GM23338 (cell line): Measurements from ENCODE around the gene CASTOR1. TPM values are rescaled to one million over a fixed set of nuclear protein-coding genes. Genes with fewer than 3 reads are reported as not detected.

Source experiments
- ATAC-seq: fragments of 200-7000 bp; cut with Tn5 transposase; 3 replicates; pipeline ENCODE4 v1.9.1; 2020
- DNase-seq: peaks from one replicate; pipeline ENCODE4 v3.0.0-alpha.2; 2015; ENCODE audit warnings: low spot score
- H2AFZ ChIP-seq: fragments of 200-600 bp; sonication (generic); 2 replicates; pipeline ENCODE4 v1.8.0; 2016; ENCODE audit warnings: antibody characterized with exemption, mild to moderate bottlenecking, moderate library complexity
- H3F3A ChIP-seq: fragments of 200-600 bp; sonication (generic); replicated peaks from 2 replicates; pipeline ENCODE4 v1.8.0; 2017; ENCODE audit warnings: antibody characterized with exemption, mixed run types, low read depth
- H3K27ac ChIP-seq: fragments of 200-600 bp; sonication (generic); 2 replicates; pipeline ENCODE4 v1.6.1; 2016; ENCODE audit warnings: low read depth
- H3K27me3 ChIP-seq: fragments of 200-600 bp; sonication (generic); 2 replicates; pipeline ENCODE4 v1.8.0; 2016; ENCODE audit warnings: mild to moderate bottlenecking, mixed run types, moderate library complexity; ENCODE audit not compliant: insufficient read depth
- H3K36me3 ChIP-seq: fragments of 200-600 bp; sonication (generic); 2 replicates; pipeline ENCODE4 v1.8.0; 2016; ENCODE audit warnings: mild to moderate bottlenecking; ENCODE audit not compliant: insufficient read depth
- H3K4me1 ChIP-seq: fragments of 200-600 bp; sonication (generic); 2 replicates; pipeline ENCODE4 v1.8.0; 2016; ENCODE audit warnings: mild to moderate bottlenecking, moderate library complexity; ENCODE audit not compliant: insufficient read depth
- H3K4me2 ChIP-seq: fragments of 200-600 bp; sonication (generic); 2 replicates; pipeline ENCODE4 v1.7.1; 2017; ENCODE audit warnings: mixed run types
- H3K4me3 ChIP-seq: fragments of 200-600 bp; sonication (generic); 2 replicates; pipeline ENCODE4 v1.6.1; 2016; ENCODE audit warnings: mixed run types
- H3K79me2 ChIP-seq: fragments of 200-600 bp; sonication (generic); replicated peaks from 2 replicates; pipeline ENCODE4 v1.8.0; 2017; ENCODE audit warnings: mild to moderate bottlenecking; ENCODE audit not compliant: insufficient read depth
- H3K9me2 ChIP-seq: fragments of 200-600 bp; sonication (generic); 2 replicates; pipeline ENCODE4 v1.8.0; 2017; ENCODE audit not compliant: insufficient read depth
- H4K20me1 ChIP-seq: fragments of 200-600 bp; sonication (generic); replicated peaks from 2 replicates; pipeline ENCODE4 v1.8.0; 2017; ENCODE audit warnings: mild to moderate bottlenecking; ENCODE audit not compliant: insufficient read depth
- H3K27ac Mint-ChIP-seq: 2 replicates; pipeline ENCODE4 v1.8.0; 2020; ENCODE audit warnings: inconsistent platforms, mild to moderate bottlenecking, moderate library complexity, mixed read lengths
- H3K27me3 Mint-ChIP-seq: 3 replicates; pipeline ENCODE4 v1.8.0; 2022; ENCODE audit warnings: low read depth, mild to moderate bottlenecking, moderate library complexity, mixed read lengths, inconsistent platforms; ENCODE audit not compliant: insufficient read depth, poor library complexity
- H3K36me3 Mint-ChIP-seq: 3 replicates; pipeline ENCODE4 v1.8.0; 2021; ENCODE audit warnings: low read depth, mild to moderate bottlenecking, inconsistent platforms, moderate library complexity, mixed read lengths
- H3K4me1 Mint-ChIP-seq: 3 replicates; pipeline ENCODE4 v1.8.0; 2020; ENCODE audit warnings: mild to moderate bottlenecking, inconsistent platforms, mixed read lengths
- H3K4me3 Mint-ChIP-seq: 3 replicates; pipeline ENCODE4 v1.8.0; 2021; ENCODE audit warnings: moderate library complexity, mild to moderate bottlenecking, inconsistent platforms, mixed read lengths
- H3K9me3 Mint-ChIP-seq: 3 replicates; pipeline ENCODE4 v1.8.0; 2020; ENCODE audit warnings: moderate library complexity, mild to moderate bottlenecking, inconsistent platforms, mixed read lengths
- CREB1 ChIP-seq: fragments of 250-450 bp; sonication (Bioruptor Pico); IDR thresholded peaks from 2 replicates; pipeline ENCODE4 v1.5.0; 2020; ENCODE audit warnings: low read depth, mild to moderate bottlenecking, moderate library complexity
- EZH2 ChIP-seq: fragments of 200-600 bp; sonication (generic); IDR thresholded peaks from one replicate; pipeline ENCODE4 v1.8.0; 2017; ENCODE audit warnings: antibody characterized with exemption, mild to moderate bottlenecking, low read depth; ENCODE audit not compliant: unreplicated experiment
- EZH2phosphoT487 ChIP-seq: fragments of 200-600 bp; sonication (generic); IDR thresholded peaks from one replicate; pipeline ENCODE4 v1.8.1; 2018; ENCODE audit warnings: antibody characterized with exemption; ENCODE audit not compliant: unreplicated experiment
- JUNB ChIP-seq: IDR thresholded peaks from one replicate; pipeline ENCODE4 v1.6.1; 2016; ENCODE audit warnings: antibody characterized with exemption; ENCODE audit not compliant: unreplicated experiment
- NANOG ChIP-seq: IDR thresholded peaks from 2 replicates; pipeline ENCODE4 v1.6.1; 2016; ENCODE audit warnings: antibody characterized with exemption, borderline replicate concordance
- POLR2AphosphoS5 ChIP-seq: IDR thresholded peaks from 2 replicates; pipeline ENCODE4 v1.6.1; 2016; ENCODE audit warnings: antibody characterized with exemption, low read depth
- STAT1 ChIP-seq: IDR thresholded peaks from one replicate; pipeline ENCODE4 v1.6.1; 2016; ENCODE audit warnings: antibody characterized with exemption; ENCODE audit not compliant: unreplicated experiment
- ZNF114 ChIP-seq: fragments of 250-450 bp; sonication (Bioruptor Pico); IDR thresholded peaks from 2 replicates; pipeline ENCODE4 v1.5.0; 2020; ENCODE audit warnings: mild to moderate bottlenecking, moderate library complexity
- ZNF331 ChIP-seq: fragments of 250-450 bp; sonication (Bioruptor Pico); IDR thresholded peaks from 2 replicates; pipeline ENCODE4 v1.5.0; 2020; ENCODE audit warnings: low read depth, mild to moderate bottlenecking, moderate library complexity
- polyA plus RNA-seq: library from polyadenylated mRNA; unstranded; fragments of >200 nt; fragmentation: Nextera tagmentation; extraction: Ambion mirVana; gene quantifications from 2 replicates; pipeline ENCODE4 v1.2.1, GENCODE V29; 2016
- total RNA-seq: library from RNA; depleted of rRNA; stranded (reverse); fragments of >200 nt; shearing (Covaris generic); gene quantifications from 2 replicates; pipeline ENCODE4 v1.2.3, GENCODE V29; 2014
- TF ChIP-seq, protein P1 (sequence below), 2 experiments: fragments of 200-600 bp in 1 of 2; sonication (generic) in 1 of 2; conservative IDR thresholded peaks; 2 replicates each; pipeline versions ENCODE4 v1.5.1 to v1.6.1; 2016 to 2017; ENCODE audit warnings: antibody characterized with exemption in 2 of 2, low read depth in 2 of 2, mild to moderate bottlenecking in 2 of 2, moderate library complexity in 1 of 2
- TF ChIP-seq, protein P2 (sequence below): IDR thresholded peaks from one replicate; pipeline ENCODE4 v1.6.1; 2018; ENCODE audit warnings: antibody characterized with exemption; ENCODE audit not compliant: unreplicated experiment

The CASTOR1 gene
- total and polyA plus RNA-seq, 2 experiments from 2014 or later: 11.3 to 23.2 TPM

DNA sequence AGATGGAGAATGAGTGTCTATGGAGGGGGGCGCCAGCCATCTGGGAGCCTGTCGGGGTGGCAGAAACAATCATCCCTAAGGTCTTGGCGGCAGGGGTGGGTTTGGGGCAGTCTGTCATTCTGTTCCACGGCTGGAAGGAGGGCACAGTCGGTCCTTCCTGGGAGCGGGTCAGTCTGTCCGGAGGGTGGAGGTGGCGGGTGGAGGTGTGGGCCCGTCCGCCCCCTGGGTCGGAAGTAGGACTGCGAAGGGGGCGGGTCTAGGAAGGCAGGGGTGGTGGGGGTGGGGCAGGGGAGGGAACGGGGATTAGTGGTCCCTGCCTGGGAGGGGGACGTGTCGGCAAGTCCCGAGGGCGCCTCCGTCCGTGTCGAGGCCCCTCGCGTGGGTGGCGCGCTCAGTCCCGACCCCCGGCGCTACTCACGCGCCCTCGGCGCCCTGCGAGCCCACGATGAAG, 37.0 kb upstream of the CASTOR1 start:
- DNase-seq: peak; percentile 41
- no peaks in the 10 kb centered on the region for H3K36me3 ChIP-seq
- H3K27ac ChIP-seq: no peak overlapping the region
- ATAC-seq: peak; percentile 38
- no peaks in the 10 kb centered on the region for H3K9me3 Mint-ChIP-seq
- H2AFZ ChIP-seq: 0 out of 2 replicates have a peak overlapping the region, but pooled peaks have one; percentile 78
- H3K4me1 ChIP-seq: peaks cover 6% of the 10 kb centered on the region
- H3K79me2 ChIP-seq: no peaks in the 10 kb centered on the region
- peak overlapping the region; percentile 92 for H3K4me2 ChIP-seq
- no peaks in the 10 kb centered on the region for H3K27me3 ChIP-seq
- peak overlapping the region; percentile 77 for H3K4me3 ChIP-seq
- peaks cover 8% of the 10 kb centered on the region; the same call in 1 of the 2 replicates for H4K20me1 ChIP-seq
- H3K9me2 ChIP-seq: no peaks in the 10 kb centered on the region
- peaks cover 9% of the 10 kb centered on the region for H3F3A ChIP-seq
- no peak overlapping the region for H3K27ac Mint-ChIP-seq
- peaks cover 8% of the 10 kb centered on the region for H3K27me3 Mint-ChIP-seq
- peak overlapping the region; percentile 76 for H3K4me3 Mint-ChIP-seq
- H3K36me3 Mint-ChIP-seq: peaks cover 9% of the 10 kb centered on the region
- TF ChIP-seq ZNF114 (CRISPR knock-in tag): no peak
- no peak for TF ChIP-seq EZH2
- peaks cover 25% of the 10 kb centered on the region for H3K4me1 Mint-ChIP-seq

DNA sequence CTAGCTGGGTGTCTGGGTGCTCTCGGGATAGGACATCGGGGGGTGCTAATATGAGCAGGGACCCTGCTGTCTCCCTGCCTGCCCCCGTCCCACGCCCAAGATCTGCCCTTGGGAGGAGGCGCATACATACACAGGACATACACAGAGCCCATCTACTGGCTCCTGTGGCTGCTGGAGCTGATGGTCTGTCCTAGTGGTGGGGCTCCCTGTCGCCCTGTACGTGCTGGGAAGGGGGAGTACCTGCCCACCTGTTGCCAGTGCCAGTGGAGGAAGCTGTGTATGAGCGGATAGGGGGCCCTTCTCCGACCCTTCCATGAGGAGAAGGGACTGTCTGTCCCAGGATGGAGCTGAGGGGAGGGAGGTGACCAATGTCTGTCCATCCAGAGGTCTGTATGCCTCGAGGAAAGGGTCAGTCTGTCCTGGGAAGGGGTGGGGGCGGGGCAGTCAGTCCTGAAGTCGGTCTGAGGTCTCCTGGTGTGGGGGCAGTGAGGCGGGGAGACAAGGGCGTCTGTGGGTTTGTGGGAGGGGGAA, 36.5 kb upstream of the CASTOR1 start:
- DNase-seq (no peak), ATAC-seq (no peak)
- H3K9me3 Mint-ChIP-seq: no peaks in the 10 kb centered on the region
- Histone ChIP-seq H3K4me1 (peaks cover 6% of the 10 kb centered on the region), H2AFZ (no peak overlapping the region), H3K27me3 (no peaks in the 10 kb centered on the region), H3F3A (peaks cover 9% of the 10 kb centered on the region), H3K36me3 (no peaks in the 10 kb centered on the region), H4K20me1 (peaks cover 8% of the 10 kb centered on the region; the same call in 1 of the 2 replicates), H3K4me3 (peak overlapping the region; percentile 77), H3K79me2 (no peaks in the 10 kb centered on the region), H3K27ac (no peak overlapping the region), H3K9me2 (no peaks in the 10 kb centered on the region), H3K4me2 (peak overlapping the region; percentile 92)
- H3K27ac Mint-ChIP-seq: no peak overlapping the region
- H3K4me3 Mint-ChIP-seq: peak overlapping the region; percentile 76
- peaks cover 25% of the 10 kb centered on the region for H3K4me1 Mint-ChIP-seq
- H3K36me3 Mint-ChIP-seq: peaks cover 8% of the 10 kb centered on the region
- peaks cover 8% of the 10 kb centered on the region for H3K27me3 Mint-ChIP-seq
- TF ChIP-seq JUNB: no peak
- no peak for TF ChIP-seq POLR2AphosphoS5

DNA sequence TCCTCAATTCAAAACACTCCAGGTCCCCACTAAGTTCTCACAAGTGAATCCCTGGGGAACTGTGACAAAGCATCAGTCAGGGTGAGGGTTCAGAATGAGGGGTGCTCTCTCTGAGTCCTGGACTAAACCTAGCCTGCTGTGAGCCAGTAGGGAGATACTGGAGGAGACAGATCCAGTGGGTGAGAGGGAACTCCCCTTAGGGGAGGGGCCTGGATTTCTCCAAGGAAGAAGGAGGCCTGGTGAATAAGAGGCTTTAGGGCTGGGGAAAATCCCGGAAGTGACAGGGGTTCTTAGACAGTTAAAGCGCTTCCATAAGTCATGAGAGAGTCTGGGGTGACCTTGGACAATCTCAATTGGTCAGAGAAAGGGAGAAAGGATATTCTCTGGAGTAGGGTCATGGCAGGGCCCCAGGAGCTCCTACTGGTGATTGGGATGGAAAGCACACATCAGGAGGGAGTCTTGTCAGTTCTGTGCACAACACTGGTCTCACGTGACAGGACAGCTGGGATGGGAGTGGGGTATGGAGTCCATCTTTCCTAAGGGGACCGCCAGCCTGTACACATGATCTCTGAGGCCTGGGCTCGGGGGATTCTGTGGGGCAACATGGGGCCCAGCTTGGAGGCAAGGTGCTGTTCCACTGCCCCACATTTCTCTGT, 35.9 kb upstream of the CASTOR1 start:
- TF ChIP-seq ZNF114 (CRISPR knock-in tag): no peak
- no peak for TF ChIP-seq ZNF331 (CRISPR knock-in tag)
- TF ChIP-seq CREB1 (CRISPR knock-in tag): no peak
- no peak for TF ChIP-seq EZH2
- TF ChIP-seq POLR2AphosphoS5: no peak
- TF ChIP-seq NANOG: no peak
- no peak for TF ChIP-seq EZH2phosphoT487
- TF ChIP-seq, protein P1, sequence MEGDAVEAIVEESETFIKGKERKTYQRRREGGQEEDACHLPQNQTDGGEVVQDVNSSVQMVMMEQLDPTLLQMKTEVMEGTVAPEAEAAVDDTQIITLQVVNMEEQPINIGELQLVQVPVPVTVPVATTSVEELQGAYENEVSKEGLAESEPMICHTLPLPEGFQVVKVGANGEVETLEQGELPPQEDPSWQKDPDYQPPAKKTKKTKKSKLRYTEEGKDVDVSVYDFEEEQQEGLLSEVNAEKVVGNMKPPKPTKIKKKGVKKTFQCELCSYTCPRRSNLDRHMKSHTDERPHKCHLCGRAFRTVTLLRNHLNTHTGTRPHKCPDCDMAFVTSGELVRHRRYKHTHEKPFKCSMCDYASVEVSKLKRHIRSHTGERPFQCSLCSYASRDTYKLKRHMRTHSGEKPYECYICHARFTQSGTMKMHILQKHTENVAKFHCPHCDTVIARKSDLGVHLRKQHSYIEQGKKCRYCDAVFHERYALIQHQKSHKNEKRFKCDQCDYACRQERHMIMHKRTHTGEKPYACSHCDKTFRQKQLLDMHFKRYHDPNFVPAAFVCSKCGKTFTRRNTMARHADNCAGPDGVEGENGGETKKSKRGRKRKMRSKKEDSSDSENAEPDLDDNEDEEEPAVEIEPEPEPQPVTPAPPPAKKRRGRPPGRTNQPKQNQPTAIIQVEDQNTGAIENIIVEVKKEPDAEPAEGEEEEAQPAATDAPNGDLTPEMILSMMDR (conservative IDR thresholded peaks at IDR 0.05; ENCODE audit: low read depth in 2 of 2): no peak
- no peak for TF ChIP-seq STAT1
- TF ChIP-seq, protein P2, sequence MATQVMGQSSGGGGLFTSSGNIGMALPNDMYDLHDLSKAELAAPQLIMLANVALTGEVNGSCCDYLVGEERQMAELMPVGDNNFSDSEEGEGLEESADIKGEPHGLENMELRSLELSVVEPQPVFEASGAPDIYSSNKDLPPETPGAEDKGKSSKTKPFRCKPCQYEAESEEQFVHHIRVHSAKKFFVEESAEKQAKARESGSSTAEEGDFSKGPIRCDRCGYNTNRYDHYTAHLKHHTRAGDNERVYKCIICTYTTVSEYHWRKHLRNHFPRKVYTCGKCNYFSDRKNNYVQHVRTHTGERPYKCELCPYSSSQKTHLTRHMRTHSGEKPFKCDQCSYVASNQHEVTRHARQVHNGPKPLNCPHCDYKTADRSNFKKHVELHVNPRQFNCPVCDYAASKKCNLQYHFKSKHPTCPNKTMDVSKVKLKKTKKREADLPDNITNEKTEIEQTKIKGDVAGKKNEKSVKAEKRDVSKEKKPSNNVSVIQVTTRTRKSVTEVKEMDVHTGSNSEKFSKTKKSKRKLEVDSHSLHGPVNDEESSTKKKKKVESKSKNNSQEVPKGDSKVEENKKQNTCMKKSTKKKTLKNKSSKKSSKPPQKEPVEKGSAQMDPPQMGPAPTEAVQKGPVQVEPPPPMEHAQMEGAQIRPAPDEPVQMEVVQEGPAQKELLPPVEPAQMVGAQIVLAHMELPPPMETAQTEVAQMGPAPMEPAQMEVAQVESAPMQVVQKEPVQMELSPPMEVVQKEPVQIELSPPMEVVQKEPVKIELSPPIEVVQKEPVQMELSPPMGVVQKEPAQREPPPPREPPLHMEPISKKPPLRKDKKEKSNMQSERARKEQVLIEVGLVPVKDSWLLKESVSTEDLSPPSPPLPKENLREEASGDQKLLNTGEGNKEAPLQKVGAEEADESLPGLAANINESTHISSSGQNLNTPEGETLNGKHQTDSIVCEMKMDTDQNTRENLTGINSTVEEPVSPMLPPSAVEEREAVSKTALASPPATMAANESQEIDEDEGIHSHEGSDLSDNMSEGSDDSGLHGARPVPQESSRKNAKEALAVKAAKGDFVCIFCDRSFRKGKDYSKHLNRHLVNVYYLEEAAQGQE: no peak
- TF ChIP-seq JUNB: no peak
- H3F3A ChIP-seq: peaks cover 4% of the 10 kb centered on the region; the same call in 1 of the 2 replicates
- ATAC-seq (no peak), DNase-seq (peak; percentile 30)
- no peaks in the 10 kb centered on the region for H3K9me3 Mint-ChIP-seq
- H3K36me3 Mint-ChIP-seq: peaks cover 3% of the 10 kb centered on the region; the same call in 2 of the 3 replicates
- no peak overlapping the region for H3K27ac Mint-ChIP-seq
- H3K27me3 ChIP-seq: no peaks in the 10 kb centered on the region
- H3K4me1 ChIP-seq: peaks cover 6% of the 10 kb centered on the region
- no peaks in the 10 kb centered on the region for H3K36me3 ChIP-seq
- peaks cover 25% of the 10 kb centered on the region for H3K4me1 Mint-ChIP-seq
- H3K27ac ChIP-seq: no peak overlapping the region
- H4K20me1 ChIP-seq: peaks cover 4% of the 10 kb centered on the region; the same call in 1 of the 2 replicates
- no peak overlapping the region for H3K4me3 ChIP-seq
- H3K9me2 ChIP-seq: no peaks in the 10 kb centered on the region
- H3K4me2 ChIP-seq: no peak overlapping the region; the same call in 1 of the 2 replicates
- no peak overlapping the region for H2AFZ ChIP-seq
- peaks cover 8% of the 10 kb centered on the region for H3K27me3 Mint-ChIP-seq
- H3K4me3 Mint-ChIP-seq: peak overlapping the region; percentile 76
- no peaks in the 10 kb centered on the region for H3K79me2 ChIP-seq
